Activated CD8-positive, alpha-beta memory T cell treated with anti-CD3 and anti-CD28 coated beads, Interleukin-2, amount 10 ng/mL, durations not matched to agents 7 days and 5 days (primary cell): Measurements from ENCODE around the gene ADCY6. TPM values are rescaled to one million over a fixed set of nuclear protein-coding genes. Genes with fewer than 3 reads are reported as not detected.
"Not testable (repeated sequence)": the region's sequence is repeated elsewhere in the genome, so short reads cannot be mapped to it uniquely, and the experiment has no call there.

Experiments used
- ATAC-seq: fragments of 150-1000 bp; cut with Tn5 transposase; one replicate; pipeline ENCODE4 v1.10.0; 2021; ENCODE audit warnings: moderate library complexity
- CTCF ChIA-PET: fragments of 350-600 bp; sonication (Branson Sonifier 250); formaldehyde crosslinking; loops from one replicate; lab custom pipeline; 2021; ENCODE audit warnings: antibody characterized with exemption; lab: Charles Lee
- DNase-seq: peaks from one replicate; pipeline ENCODE4 v3.0.0-alpha.2; 2020
- H3K27ac Mint-ChIP-seq: one replicate; pipeline ENCODE4 v1.8.0; 2021; ENCODE audit warnings: mild to moderate bottlenecking, mixed read lengths
- H3K27me3 Mint-ChIP-seq: one replicate; pipeline ENCODE4 v1.8.0; 2021; ENCODE audit warnings: mixed read lengths
- H3K36me3 Mint-ChIP-seq: one replicate; pipeline ENCODE4 v1.8.0; 2021; ENCODE audit warnings: mild to moderate bottlenecking, mixed read lengths
- H3K4me1 Mint-ChIP-seq: one replicate; pipeline ENCODE4 v1.8.0; 2021; ENCODE audit warnings: mixed read lengths
- H3K4me3 Mint-ChIP-seq: one replicate; pipeline ENCODE4 v1.8.0; 2021; ENCODE audit warnings: mild to moderate bottlenecking, moderate library complexity, mixed read lengths
- H3K9me3 Mint-ChIP-seq: one replicate; pipeline ENCODE4 v1.8.0; 2022; ENCODE audit warnings: low read depth, mixed read lengths
- total RNA-seq, 2 experiments: library from RNA; stranded (reverse); gene quantifications; one replicate each; pipeline ENCODE4 v1.2.3, GENCODE V29; 2021

The ADCY6 gene
- total RNA-seq, 2 experiments from 2014 or later = 0.15 to 0.42 TPM

GRCh38 chr12:48758737-48759136, 30.2 kb downstream of the ADCY6 start:
- Mint-ChIP-seq H3K36me3 (no peaks in the 10 kb centered on the region), H3K4me3 (no peak overlapping the region), H3K4me1 (no peaks in the 10 kb centered on the region), H3K27me3 (peaks cover 4% of the 10 kb centered on the region), H3K9me3 (no peaks in the 10 kb centered on the region), H3K27ac (no peak overlapping the region)
- CTCF ChIA-PET = interaction anchor here (1.0 to 9.9 kb wide), 4 partner anchors 35 to 61 kb away, joined by 3 to 286 read pairs (median 8); partner anchors contain the start of gene ADCY6
- ATAC-seq (no peak), DNase-seq (no peak)

GRCh38 chr12:48758186-48758585, 30.7 kb downstream of the ADCY6 start:
- H3K27ac Mint-ChIP-seq = no peak overlapping the region
- no peak for DNase-seq
- CTCF ChIA-PET = interaction anchor here (0.9 to 9.9 kb wide), 5 partner anchors 27 to 62 kb away, joined by 3 to 286 read pairs (median 3); partner anchors contain the start of gene ADCY6

GRCh38 chr12:48750769-48751356, 38.0 kb downstream of the ADCY6 start:
- CTCF ChIA-PET = interaction anchor here (1.3 to 9.9 kb wide), 2 partner anchors 43 to 64 kb away, joined by 6 to 286 read pairs; partner anchors contain the start of gene ADCY6

More at GRCh38 chr12:48758186-48758585, 30.7 kb downstream of the ADCY6 start:
- no peak for ATAC-seq
- no peaks in the 10 kb centered on the region for H3K9me3 Mint-ChIP-seq
- H3K27me3 Mint-ChIP-seq = peaks cover 6% of the 10 kb centered on the region
- no peaks in the 10 kb centered on the region for H3K4me1 Mint-ChIP-seq
- H3K4me3 Mint-ChIP-seq = no peak overlapping the region
- no peaks in the 10 kb centered on the region for H3K36me3 Mint-ChIP-seq

GRCh38 chr12:48750215-48750614, 38.7 kb downstream of the ADCY6 start:
- H3K4me3 Mint-ChIP-seq = no peak overlapping the region
- ATAC-seq (no peak), DNase-seq (no peak)
- H3K36me3 Mint-ChIP-seq = no peaks in the 10 kb centered on the region
- peaks cover 11% of the 10 kb centered on the region for H3K27me3 Mint-ChIP-seq
- no peaks in the 10 kb centered on the region for H3K9me3 Mint-ChIP-seq
- H3K4me1 Mint-ChIP-seq = peaks cover 12% of the 10 kb centered on the region
- no peak overlapping the region for H3K27ac Mint-ChIP-seq
- CTCF ChIA-PET = interaction anchor here (1.3 to 9.9 kb wide), 2 partner anchors 44 to 64 kb away, joined by 6 to 286 read pairs; partner anchors contain the start of gene ADCY6

More at GRCh38 chr12:48750769-48751356, 38.0 kb downstream of the ADCY6 start:
- Mint-ChIP-seq H3K36me3 (no peaks in the 10 kb centered on the region), H3K27me3 (peaks cover 11% of the 10 kb centered on the region), H3K27ac (peak overlapping the region; percentile 6), H3K4me1 (peaks cover 12% of the 10 kb centered on the region), H3K9me3 (no peaks in the 10 kb centered on the region), H3K4me3 (no peak overlapping the region)
- ATAC-seq (peak; percentile 67), DNase-seq (no peak)

- DNase-seq (no peak), ATAC-seq (no peak)
- CTCF ChIA-PET = interaction anchor here (1.2 kb wide), 1 partner anchor 9 kb away, joined by 3 read pairs; no protein-coding TSS in a partner anchor
- Mint-ChIP-seq H3K9me3 (no peaks in the 10 kb centered on the region), H3K27ac (no peak overlapping the region), H3K36me3 (no peaks in the 10 kb centered on the region), H3K4me1 (no peaks in the 10 kb centered on the region), H3K27me3 (peaks cover 23% of the 10 kb centered on the region), H3K4me3 (no peak overlapping the region)
Measured at GRCh38 chr12:48744251-48745008, 44.5 kb downstream of the ADCY6 start.

GRCh38 chr12:48739618-48740269, 49.1 kb downstream of the ADCY6 start:
- Mint-ChIP-seq H3K4me1 (no peaks in the 10 kb centered on the region), H3K4me3 (no peak overlapping the region), H3K27me3 (peaks cover 32% of the 10 kb centered on the region), H3K27ac (no peak overlapping the region), H3K36me3 (no peaks in the 10 kb centered on the region), H3K9me3 (no peaks in the 10 kb centered on the region)
- DNase-seq = no peak
- CTCF ChIA-PET = interaction anchor here (1.8 kb wide), 1 partner anchor 13 kb away, joined by 9 read pairs; no protein-coding TSS in a partner anchor
- no peak for ATAC-seq

GRCh38 chr12:48736456-48736855, 52.4 kb downstream of the ADCY6 start:
- CTCF ChIA-PET = interaction anchor here (1.0 kb wide), 3 partner anchors 17 to 79 kb away, joined by 3 read pairs; no protein-coding TSS in a partner anchor
- no peak overlapping the region for H3K27ac Mint-ChIP-seq
- no peaks in the 10 kb centered on the region for H3K9me3 Mint-ChIP-seq
- H3K27me3 Mint-ChIP-seq = peaks cover 35% of the 10 kb centered on the region
- ATAC-seq (no peak), DNase-seq (no peak)
- no peaks in the 10 kb centered on the region for H3K36me3 Mint-ChIP-seq
- H3K4me3 Mint-ChIP-seq = no peak overlapping the region
- no peaks in the 10 kb centered on the region for H3K4me1 Mint-ChIP-seq

GRCh38 chr12:48728807-48729206, 60.1 kb downstream of the ADCY6 start:
- CTCF ChIA-PET = no interaction called here

GRCh38 chr12:48720737-48721136, 68.2 kb downstream of the ADCY6 start:
- ATAC-seq, CTCF ChIA-PET, H3K27me3 Mint-ChIP-seq, H3K27ac Mint-ChIP-seq, H3K4me3 Mint-ChIP-seq, DNase-seq, H3K9me3 Mint-ChIP-seq: not testable (repeated sequence)
- Mint-ChIP-seq H3K4me1 (peaks cover 14% of the 10 kb centered on the region), H3K36me3 (peaks cover 23% of the 10 kb centered on the region)

More at GRCh38 chr12:48728807-48729206, 60.1 kb downstream of the ADCY6 start:
- H3K9me3 Mint-ChIP-seq = no peaks in the 10 kb centered on the region
- no peaks in the 10 kb centered on the region for H3K4me1 Mint-ChIP-seq
- no peak overlapping the region for H3K27ac Mint-ChIP-seq
- ATAC-seq = no peak
- H3K27me3 Mint-ChIP-seq = peaks cover 5% of the 10 kb centered on the region
- H3K4me3 Mint-ChIP-seq = no peak overlapping the region
- no peaks in the 10 kb centered on the region for H3K36me3 Mint-ChIP-seq
- no peak for DNase-seq

- H3K4me3 Mint-ChIP-seq, H3K9me3 Mint-ChIP-seq, DNase-seq, H3K27me3 Mint-ChIP-seq, ATAC-seq, H3K27ac Mint-ChIP-seq, CTCF ChIA-PET: not testable (repeated sequence)
- peaks cover 25% of the 10 kb centered on the region for H3K36me3 Mint-ChIP-seq
- peaks cover 19% of the 10 kb centered on the region for H3K4me1 Mint-ChIP-seq
Measured at GRCh38 chr12:48720171-48720570, 68.7 kb downstream of the ADCY6 start.

- Mint-ChIP-seq H3K36me3 (peaks cover 34% of the 10 kb centered on the region), H3K4me1 (peaks cover 30% of the 10 kb centered on the region)
- not testable (repeated sequence) for H3K4me3 Mint-ChIP-seq, H3K27me3 Mint-ChIP-seq, H3K27ac Mint-ChIP-seq, DNase-seq, H3K9me3 Mint-ChIP-seq, ATAC-seq
- CTCF ChIA-PET = interaction anchor here (1.4 kb wide), 1 partner anchor 34 kb away, joined by 8 read pairs; no protein-coding TSS in a partner anchor
Measured at GRCh38 chr12:48719002-48719401, 69.9 kb downstream of the ADCY6 start.

GRCh38 chr12:48717252-48717695, 71.6 kb downstream of the ADCY6 start:
- peaks cover 4% of the 10 kb centered on the region for H3K27me3 Mint-ChIP-seq
- H3K36me3 Mint-ChIP-seq = peaks cover 49% of the 10 kb centered on the region
- no peak for DNase-seq
- H3K27ac Mint-ChIP-seq = peak overlapping the region; percentile 94
- peaks cover 7% of the 10 kb centered on the region for H3K9me3 Mint-ChIP-seq
- H3K4me1 Mint-ChIP-seq = peaks cover 39% of the 10 kb centered on the region
- ATAC-seq = no peak
- CTCF ChIA-PET = interaction anchor here (0.7 to 1.4 kb wide), 3 partner anchors 36 to 151 kb away, joined by 3 to 8 read pairs (median 5); no protein-coding TSS in a partner anchor
- H3K4me3 Mint-ChIP-seq = peak overlapping the region; percentile 94
